ENCODE data around the gene AMER3. TPM values are rescaled to one million over a fixed set of nuclear protein-coding genes. Genes with fewer than 3 reads are reported as not detected.

AMER3 gene
- total RNA-seq, 2 experiments from 2014 or later = not detected

- POLR2A ChIA-PET = no interaction called here
- H2AFZ ChIP-seq (ENCODE audit: low read length) = no peak overlapping the region
- no peaks in the 10 kb centered on the region for H4K20me1 ChIP-seq (ENCODE audit: insufficient read depth, low read length)
- H3K9me2 ChIP-seq (ENCODE audit: insufficient read depth, low read length) = no peaks in the 10 kb centered on the region
- H3K4me3 ChIP-seq (ENCODE audit: low read depth, low read length, poor library complexity, severe bottlenecking) = no peak overlapping the region
- CTCF ChIA-PET (ENCODE audit: unreplicated experiment) = no interaction called here
- no peaks in the 10 kb centered on the region for H3K79me2 ChIP-seq (ENCODE audit: insufficient read depth, low read depth, low read length)
- H3K36me3 ChIP-seq (ENCODE audit: insufficient read depth, low read length) = no peaks in the 10 kb centered on the region
- H3K27ac ChIP-seq (ENCODE audit: low read depth, low read length, poor library complexity, severe bottlenecking) = no peak overlapping the region
- no peak for DNase-seq (ENCODE audit: low spot score)
- no peaks in the 10 kb centered on the region for H3K4me1 ChIP-seq (ENCODE audit: insufficient read depth, low read length, poor library complexity, severe bottlenecking)
- TF ChIP-seq, protein P1, sequence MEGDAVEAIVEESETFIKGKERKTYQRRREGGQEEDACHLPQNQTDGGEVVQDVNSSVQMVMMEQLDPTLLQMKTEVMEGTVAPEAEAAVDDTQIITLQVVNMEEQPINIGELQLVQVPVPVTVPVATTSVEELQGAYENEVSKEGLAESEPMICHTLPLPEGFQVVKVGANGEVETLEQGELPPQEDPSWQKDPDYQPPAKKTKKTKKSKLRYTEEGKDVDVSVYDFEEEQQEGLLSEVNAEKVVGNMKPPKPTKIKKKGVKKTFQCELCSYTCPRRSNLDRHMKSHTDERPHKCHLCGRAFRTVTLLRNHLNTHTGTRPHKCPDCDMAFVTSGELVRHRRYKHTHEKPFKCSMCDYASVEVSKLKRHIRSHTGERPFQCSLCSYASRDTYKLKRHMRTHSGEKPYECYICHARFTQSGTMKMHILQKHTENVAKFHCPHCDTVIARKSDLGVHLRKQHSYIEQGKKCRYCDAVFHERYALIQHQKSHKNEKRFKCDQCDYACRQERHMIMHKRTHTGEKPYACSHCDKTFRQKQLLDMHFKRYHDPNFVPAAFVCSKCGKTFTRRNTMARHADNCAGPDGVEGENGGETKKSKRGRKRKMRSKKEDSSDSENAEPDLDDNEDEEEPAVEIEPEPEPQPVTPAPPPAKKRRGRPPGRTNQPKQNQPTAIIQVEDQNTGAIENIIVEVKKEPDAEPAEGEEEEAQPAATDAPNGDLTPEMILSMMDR (conservative IDR thresholded peaks at IDR 0.05; ENCODE audit: low read length) = no peak
- no peak for TF ChIP-seq EZH2phosphoT487 (IDR thresholded peaks at IDR 0.05; ENCODE audit: borderline replicate concordance, low read depth, low read length)
- BruUV-seq (replicated peaks) = no TSS peak
- intact Hi-C loops (cut with micrococcal nuclease; ENCODE audit: unreplicated experiment) = no loop called here
- no peak overlapping the region for H3K4me2 ChIP-seq (ENCODE audit: low read length)
- H3K9me3 ChIP-seq (ENCODE audit: low read length) = no peaks in the 10 kb centered on the region
Observed at GRCh38 chr2:130778781-130779180, 23.4 kb downstream of the AMER3 start.

DNA sequence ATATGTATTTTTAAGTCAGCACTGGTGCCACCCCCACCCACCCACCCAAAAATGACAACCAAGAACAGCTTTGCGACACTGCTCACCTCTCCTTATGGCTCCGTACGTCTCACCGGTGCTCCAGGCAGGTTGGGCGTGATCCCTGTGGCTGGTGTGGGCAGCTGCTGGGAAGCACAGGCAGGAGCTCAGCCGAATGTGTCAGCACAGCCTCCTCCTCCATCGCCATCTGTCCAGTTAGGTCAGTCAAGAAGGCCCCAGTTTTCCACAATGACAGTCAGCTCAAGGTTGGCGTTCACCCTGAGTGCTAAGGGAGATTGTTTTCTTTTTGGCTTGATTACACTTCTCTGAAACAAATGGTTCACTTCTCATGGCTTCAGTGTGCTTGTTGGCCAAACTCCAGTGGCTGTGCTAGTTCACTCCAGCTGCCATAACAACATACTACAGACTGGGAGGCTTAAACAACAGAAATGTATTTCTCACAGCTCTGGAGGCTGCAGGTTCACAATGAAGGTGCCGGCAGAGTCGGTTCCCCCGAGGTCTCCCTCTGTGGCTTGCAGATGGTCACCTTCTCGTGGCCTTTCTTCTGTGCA is 30.2 kb downstream of the AMER3 start:
- BruUV-seq (replicated peaks) = no TSS peak
- no peaks in the 10 kb centered on the region for H3K79me2 ChIP-seq (ENCODE audit: insufficient read depth, low read depth, low read length)
- no peaks in the 10 kb centered on the region for H3K36me3 ChIP-seq (ENCODE audit: insufficient read depth, low read length)
- H3K4me2 ChIP-seq (ENCODE audit: low read length) = no peak overlapping the region
- H3K9me3 ChIP-seq (ENCODE audit: low read length) = no peaks in the 10 kb centered on the region
- no peaks in the 10 kb centered on the region for H4K20me1 ChIP-seq (ENCODE audit: insufficient read depth, low read length)
- ChIA-PET CTCF (ENCODE audit: unreplicated experiment) (no interaction called here), POLR2A (interaction anchor here (0.6 kb wide), 1 partner anchor 54 kb away, joined by 4 read pairs; no protein-coding TSS in a partner anchor)
- H3K4me3 ChIP-seq (ENCODE audit: low read depth, low read length, poor library complexity, severe bottlenecking) = no peak overlapping the region
- H3K27ac ChIP-seq (ENCODE audit: low read depth, low read length, poor library complexity, severe bottlenecking) = no peak overlapping the region
- no peak overlapping the region for H2AFZ ChIP-seq (ENCODE audit: low read length)
- no peaks in the 10 kb centered on the region for H3K9me2 ChIP-seq (ENCODE audit: insufficient read depth, low read length)
- intact Hi-C loops (cut with micrococcal nuclease; ENCODE audit: unreplicated experiment) = no loop called here
- DNase-seq (ENCODE audit: low spot score) = no peak
- no peak for TF ChIP-seq EZH2phosphoT487 (IDR thresholded peaks at IDR 0.05; ENCODE audit: borderline replicate concordance, low read depth, low read length)
- no peaks in the 10 kb centered on the region for H3K4me1 ChIP-seq (ENCODE audit: insufficient read depth, low read length, poor library complexity, severe bottlenecking)

- no peak for DNase-seq (ENCODE audit: low spot score)
- H3K4me1 ChIP-seq (ENCODE audit: insufficient read depth, low read length, poor library complexity, severe bottlenecking) = no peaks in the 10 kb centered on the region
- H3K79me2 ChIP-seq (ENCODE audit: insufficient read depth, low read depth, low read length) = no peaks in the 10 kb centered on the region
- no peaks in the 10 kb centered on the region for H3K9me2 ChIP-seq (ENCODE audit: insufficient read depth, low read length)
- no TSS peak for BruUV-seq (replicated peaks)
- intact Hi-C loops (cut with micrococcal nuclease; ENCODE audit: unreplicated experiment) = no loop called here
- H3K36me3 ChIP-seq (ENCODE audit: insufficient read depth, low read length) = no peaks in the 10 kb centered on the region
- no peak overlapping the region for H3K27ac ChIP-seq (ENCODE audit: low read depth, low read length, poor library complexity, severe bottlenecking)
- no peaks in the 10 kb centered on the region for H3K9me3 ChIP-seq (ENCODE audit: low read length)
- H3K4me3 ChIP-seq (ENCODE audit: low read depth, low read length, poor library complexity, severe bottlenecking) = no peak overlapping the region
- H3K4me2 ChIP-seq (ENCODE audit: low read length) = no peak overlapping the region
- ChIA-PET POLR2A (interaction anchor here (0.6 kb wide), 1 partner anchor 55 kb away, joined by 4 read pairs; no protein-coding TSS in a partner anchor), CTCF (ENCODE audit: unreplicated experiment) (no interaction called here)
- TF ChIP-seq, protein P1 (conservative IDR thresholded peaks at IDR 0.05; ENCODE audit: low read length) = no peak
- TF ChIP-seq EZH2phosphoT487 (IDR thresholded peaks at IDR 0.05; ENCODE audit: borderline replicate concordance, low read depth, low read length) = no peak
- H4K20me1 ChIP-seq (ENCODE audit: insufficient read depth, low read length) = no peaks in the 10 kb centered on the region
- no peak overlapping the region for H2AFZ ChIP-seq (ENCODE audit: low read length)
Observed at GRCh38 chr2:130786076-130786475, 30.7 kb downstream of the AMER3 start.

All from OCI-LY7 (cell line).